Astrocyte (in vitro differentiated cells and primary cell): Measurements from ENCODE around the gene RARB. TPM values are rescaled to one million over a fixed set of nuclear protein-coding genes. Genes with fewer than 3 reads are reported as not detected.

Experiments
- DNase-seq: peaks from one replicate; pipeline ENCODE4 v3.0.0-alpha.2; 2010; ENCODE audit warnings: low read depth
- FAIRE-seq: peaks from 2 replicates; lab custom pipeline; 2011; peaks lifted over from hg19 to GRCh38; lab: Jason Lieb, UNC
- H2AFZ ChIP-seq: 2 replicates; pipeline ENCODE4 v1.6.0; 2012; ENCODE audit warnings: low read depth, low read length, inconsistent platforms
- H3K27ac ChIP-seq: 2 replicates; pipeline ENCODE4 v1.5.1; 2011; ENCODE audit warnings: low read depth, low read length, inconsistent platforms
- H3K27me3 ChIP-seq: 2 replicates; pipeline ENCODE4 v1.6.0; 2011; ENCODE audit warnings: low read length, inconsistent platforms; ENCODE audit not compliant: insufficient read depth
- H3K36me3 ChIP-seq: 2 replicates; pipeline ENCODE4 v1.5.1; 2011; ENCODE audit warnings: low read length, inconsistent platforms; ENCODE audit not compliant: insufficient read depth
- H3K4me1 ChIP-seq: 2 replicates; pipeline ENCODE4 v1.5.1; 2011; ENCODE audit warnings: low read length, inconsistent platforms; ENCODE audit not compliant: insufficient read depth
- H3K4me2 ChIP-seq: 2 replicates; pipeline ENCODE4 v1.6.0; 2012; ENCODE audit warnings: low read length, inconsistent platforms
- H3K4me3 ChIP-seq: 2 replicates; pipeline ENCODE4 v1.5.1; 2011; ENCODE audit warnings: low read depth, mild to moderate bottlenecking, low read length, inconsistent platforms; ENCODE audit not compliant: insufficient read depth
- H3K79me2 ChIP-seq: 2 replicates; pipeline ENCODE4 v1.6.0; 2012; ENCODE audit warnings: mild to moderate bottlenecking, low read length, inconsistent platforms; ENCODE audit not compliant: insufficient read depth
- H3K9ac ChIP-seq: 2 replicates; pipeline ENCODE4 v1.6.0; 2012; ENCODE audit warnings: mild to moderate bottlenecking, low read length, inconsistent platforms
- H3K9me3 ChIP-seq: 2 replicates; pipeline ENCODE4 v1.5.1; 2012; ENCODE audit warnings: low read depth, mild to moderate bottlenecking, low read length, inconsistent platforms; ENCODE audit not compliant: insufficient read depth
- H4K20me1 ChIP-seq: 2 replicates; pipeline ENCODE4 v1.6.0; 2012; ENCODE audit warnings: low read length, inconsistent platforms; ENCODE audit not compliant: insufficient read depth
- H3K27ac Mint-ChIP-seq: one replicate; pipeline ENCODE4 v1.8.0; 2021; ENCODE audit warnings: mild to moderate bottlenecking, mixed read lengths; ENCODE audit not compliant: unreplicated experiment
- H3K27me3 Mint-ChIP-seq: one replicate; pipeline ENCODE4 v1.8.0; 2021; ENCODE audit warnings: low read depth, mixed read lengths; ENCODE audit not compliant: unreplicated experiment
- H3K36me3 Mint-ChIP-seq: one replicate; pipeline ENCODE4 v1.8.0; 2021; ENCODE audit warnings: low read depth, mixed read lengths; ENCODE audit not compliant: unreplicated experiment
- H3K4me1 Mint-ChIP-seq: one replicate; pipeline ENCODE4 v1.8.0; 2021; ENCODE audit warnings: low read depth, mixed read lengths; ENCODE audit not compliant: unreplicated experiment
- H3K4me3 Mint-ChIP-seq: one replicate; pipeline ENCODE4 v1.8.0; 2021; ENCODE audit warnings: mild to moderate bottlenecking, moderate library complexity, mixed read lengths; ENCODE audit not compliant: unreplicated experiment
- H3K9me3 Mint-ChIP-seq: one replicate; pipeline ENCODE4 v1.8.0; 2021; ENCODE audit warnings: mild to moderate bottlenecking, mixed read lengths; ENCODE audit not compliant: unreplicated experiment
- CTCF ChIP-seq: IDR thresholded peaks from 2 replicates; pipeline ENCODE4 v1.5.1; 2011; ENCODE audit warnings: low read depth, mild to moderate bottlenecking, inconsistent platforms, low read length, moderate library complexity; ENCODE audit not compliant: insufficient read depth
- EZH2 ChIP-seq: IDR thresholded peaks from 2 replicates; pipeline ENCODE4 v1.6.1; 2012; ENCODE audit warnings: mild to moderate bottlenecking, low read length, inconsistent platforms; ENCODE audit not compliant: insufficient read depth
- total RNA-seq: library from RNA; stranded (reverse); gene quantifications from 2 replicates; pipeline ENCODE4 v1.2.1, GENCODE V29; 2021

RARB gene
- total RNA-seq, 1 donor from 2014 or later: 0.27 TPM

GRCh38 chr3:25552251-25552650 is 124.2 kb downstream of the RARB start:
- Mint-ChIP-seq H3K27ac (no peak overlapping the region), H3K4me1 (peaks cover 17% of the 10 kb centered on the region), H3K9me3 (peaks cover 3% of the 10 kb centered on the region), H3K36me3 (no peaks in the 10 kb centered on the region), H3K4me3 (no peak overlapping the region), H3K27me3 (no peaks in the 10 kb centered on the region)
- Histone ChIP-seq H3K4me2 (no peak overlapping the region), H3K4me3 (no peak overlapping the region), H3K36me3 (no peaks in the 10 kb centered on the region), H3K27me3 (no peaks in the 10 kb centered on the region), H3K9me3 (no peaks in the 10 kb centered on the region), H3K79me2 (peaks cover 37% of the 10 kb centered on the region), H2AFZ (no peak overlapping the region), H3K27ac (no peak overlapping the region), H3K9ac (no peak overlapping the region), H4K20me1 (peaks cover 5% of the 10 kb centered on the region), H3K4me1 (peaks cover 15% of the 10 kb centered on the region)
- TF ChIP-seq CTCF: no peak
- no peak for TF ChIP-seq EZH2
- DNase-seq (no peak), FAIRE-seq (no peak)

GRCh38 chr3:25554376-25554775 is 126.3 kb downstream of the RARB start:
- no peak overlapping the region for H3K27ac Mint-ChIP-seq
- H2AFZ ChIP-seq: no peak overlapping the region
- H3K79me2 ChIP-seq: peaks cover 33% of the 10 kb centered on the region
- H3K27me3 ChIP-seq: no peaks in the 10 kb centered on the region
- peaks cover 7% of the 10 kb centered on the region for H3K4me1 Mint-ChIP-seq
- FAIRE-seq: no peak
- no peak overlapping the region for H3K4me2 ChIP-seq
- no peaks in the 10 kb centered on the region for H4K20me1 ChIP-seq
- TF ChIP-seq EZH2 (no peak), CTCF (no peak)
- H3K36me3 Mint-ChIP-seq: no peaks in the 10 kb centered on the region
- peaks cover 23% of the 10 kb centered on the region for H3K4me1 ChIP-seq
- no peak overlapping the region for H3K27ac ChIP-seq
- no peaks in the 10 kb centered on the region for H3K27me3 Mint-ChIP-seq
- no peak overlapping the region for H3K4me3 Mint-ChIP-seq
- peak; percentile 50 for DNase-seq
- no peak overlapping the region for H3K4me3 ChIP-seq
- no peaks in the 10 kb centered on the region for H3K9me3 Mint-ChIP-seq
- H3K9ac ChIP-seq: no peak overlapping the region
- no peaks in the 10 kb centered on the region for H3K9me3 ChIP-seq
- H3K36me3 ChIP-seq: no peaks in the 10 kb centered on the region

GRCh38 chr3:25555695-25556437 is 127.8 kb downstream of the RARB start:
- Histone ChIP-seq H3K79me2 (peaks cover 28% of the 10 kb centered on the region), H3K36me3 (no peaks in the 10 kb centered on the region), H3K4me1 (peaks cover 24% of the 10 kb centered on the region), H3K9me3 (no peaks in the 10 kb centered on the region), H2AFZ (no peak overlapping the region), H3K9ac (no peak overlapping the region), H4K20me1 (no peaks in the 10 kb centered on the region), H3K27ac (no peak overlapping the region), H3K27me3 (no peaks in the 10 kb centered on the region), H3K4me3 (no peak overlapping the region), H3K4me2 (no peak overlapping the region)
- Mint-ChIP-seq H3K4me3 (no peak overlapping the region), H3K27ac (no peak overlapping the region), H3K27me3 (no peaks in the 10 kb centered on the region), H3K36me3 (no peaks in the 10 kb centered on the region), H3K4me1 (peaks cover 7% of the 10 kb centered on the region), H3K9me3 (no peaks in the 10 kb centered on the region)
- no peak for TF ChIP-seq CTCF
- no peak for TF ChIP-seq EZH2
- FAIRE-seq (no peak), DNase-seq (peak; percentile 35)
